Stimulated activated CD8-positive, alpha-beta memory T cell treated with anti-CD3 and anti-CD28 coated beads, Interleukin-7, amount 100 ng/mL, for 4 hours (primary cell): Measurements from ENCODE around the gene DYNC1LI2.
"Not testable (repeated sequence)": the region's sequence is repeated elsewhere in the genome, so short reads cannot be mapped to it uniquely, and the experiment has no call there.

ENCODE experiments used
- DNase-seq, 2 donors: peaks; one replicate each; pipeline ENCODE4 v3.0.0-alpha.2; 2020; ENCODE audit warnings: low read depth in 2 of 2

The DYNC1LI2 gene

DNA sequence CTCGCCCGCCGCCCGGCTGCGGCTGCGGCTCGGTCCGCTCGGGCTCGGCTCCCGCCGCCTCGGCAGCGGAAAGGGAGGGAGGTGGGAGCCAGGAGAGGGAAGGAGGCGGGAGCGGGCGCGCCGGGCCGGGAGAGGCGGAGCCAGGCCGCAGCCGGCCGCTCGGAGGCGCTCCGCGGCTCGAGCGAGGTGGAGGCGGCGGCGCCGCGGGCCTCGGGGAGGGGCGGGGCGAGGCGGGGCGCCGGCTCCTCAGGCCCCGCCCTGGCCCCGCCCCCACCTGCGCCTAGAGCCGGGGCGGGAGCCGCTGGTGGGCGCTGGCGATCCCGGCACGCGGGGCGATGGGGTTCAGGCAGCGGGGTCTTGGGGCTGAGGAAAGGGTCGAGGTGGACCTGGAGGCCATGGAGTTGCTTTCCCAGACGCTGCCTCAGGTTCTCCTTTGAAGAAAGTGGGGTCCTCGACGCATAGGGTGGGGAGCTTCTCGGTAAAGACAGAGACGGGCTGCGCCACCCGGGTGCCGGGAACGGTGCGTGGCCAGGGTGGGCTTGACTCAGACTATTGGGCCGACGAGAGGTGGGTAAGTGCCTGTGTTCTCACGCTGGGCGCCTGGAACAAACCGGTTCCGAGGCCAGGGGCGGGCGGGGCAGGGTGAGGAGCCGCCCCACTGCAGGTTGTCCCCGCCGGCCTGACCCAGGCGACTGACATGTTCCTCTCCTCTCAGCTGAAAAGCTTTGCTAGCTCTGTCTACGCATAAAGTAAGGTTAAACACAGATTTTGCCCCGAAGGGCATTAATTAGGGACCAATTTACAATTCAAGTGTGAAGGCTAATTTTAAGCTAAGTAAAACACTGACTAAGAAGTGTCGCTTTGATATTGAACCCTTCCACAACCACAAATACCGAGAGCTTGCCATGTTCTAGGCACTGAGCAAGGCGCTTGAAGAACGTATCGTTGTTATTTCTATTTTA, 54.5 kb downstream of the DYNC1LI2 start, which contains the start of gene CMTM4:
Gene CMTM4 (minus strand): TSS at position 75 of the 962 bp plus-strand sequence. CDS start 218 bp downstream, outside the sequence.
- peak; percentile 18 to 72 for DNase-seq

- DNase-seq, result peak in 1 of 2 donors; percentile 23
These were observed 55.3 kb downstream of the DYNC1LI2 start for GRCh38 chr16:66695935-66696668.

DNA sequence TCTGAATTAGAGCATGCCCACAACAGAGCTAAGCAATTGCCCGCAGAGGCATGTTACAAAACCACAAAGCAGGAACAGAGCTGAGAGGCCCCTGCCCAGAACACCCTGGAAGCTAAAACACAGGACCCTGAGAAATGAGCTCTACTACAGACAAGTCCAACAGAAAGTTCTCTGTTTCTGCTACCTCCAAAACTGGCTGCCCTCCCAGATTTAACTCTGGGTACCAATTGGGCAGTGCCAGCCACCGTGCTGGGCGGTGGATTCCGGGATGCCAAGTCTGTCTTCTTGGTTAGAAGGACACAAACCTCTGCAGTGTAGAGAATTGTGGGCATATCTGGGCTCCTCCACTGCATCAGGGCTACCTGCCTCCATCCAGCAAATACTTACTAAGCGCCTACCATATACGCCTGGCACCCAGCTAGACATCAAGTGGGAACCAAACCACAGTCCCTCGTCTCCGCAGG, 55.9 kb downstream of the DYNC1LI2 start:
- no peak for DNase-seq

DNA sequence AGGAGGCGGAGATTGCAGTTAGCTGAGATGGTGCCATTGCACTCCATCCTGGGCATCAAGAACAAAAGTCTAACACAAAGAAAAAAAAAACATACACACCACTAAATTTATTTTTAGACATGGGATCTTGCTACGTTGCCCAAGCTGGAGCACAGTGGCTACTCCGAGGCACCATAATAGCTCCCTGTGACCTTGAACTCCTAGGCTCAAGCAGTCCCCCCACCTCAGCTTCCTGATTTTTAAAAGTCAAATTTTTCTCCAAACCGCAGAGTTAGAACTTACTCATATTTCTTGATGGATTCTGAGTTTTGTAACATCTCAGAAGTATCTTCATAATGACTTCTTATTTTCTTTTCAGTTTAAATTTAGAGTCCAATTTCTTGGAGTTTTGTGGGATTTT, 58.3 kb downstream of the DYNC1LI2 start:
- DNase-seq, result no peak

- no peak for DNase-seq
These were observed 59.1 kb downstream of the DYNC1LI2 start for GRCh38 chr16:66692341-66692740.

DNA sequence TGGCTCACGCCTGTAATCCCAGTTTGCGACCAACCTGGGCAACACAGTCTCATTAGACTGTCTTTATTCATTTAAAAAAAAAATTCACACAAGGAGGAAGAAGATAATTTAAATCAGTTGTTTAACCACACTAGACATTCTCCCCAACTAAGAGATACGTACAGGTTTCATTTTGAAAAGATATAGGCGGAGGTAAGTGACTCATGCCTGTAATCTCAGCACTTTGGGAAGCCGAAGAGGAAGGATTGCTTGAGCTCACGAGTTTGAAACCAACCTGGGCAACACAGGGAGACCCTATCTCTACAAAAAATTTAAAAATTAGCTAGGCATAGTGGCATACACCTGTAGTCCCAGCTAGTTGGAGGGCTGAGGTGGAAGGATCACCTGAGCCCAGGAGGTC, 60.2 kb downstream of the DYNC1LI2 start:
- no peak for DNase-seq

DNA sequence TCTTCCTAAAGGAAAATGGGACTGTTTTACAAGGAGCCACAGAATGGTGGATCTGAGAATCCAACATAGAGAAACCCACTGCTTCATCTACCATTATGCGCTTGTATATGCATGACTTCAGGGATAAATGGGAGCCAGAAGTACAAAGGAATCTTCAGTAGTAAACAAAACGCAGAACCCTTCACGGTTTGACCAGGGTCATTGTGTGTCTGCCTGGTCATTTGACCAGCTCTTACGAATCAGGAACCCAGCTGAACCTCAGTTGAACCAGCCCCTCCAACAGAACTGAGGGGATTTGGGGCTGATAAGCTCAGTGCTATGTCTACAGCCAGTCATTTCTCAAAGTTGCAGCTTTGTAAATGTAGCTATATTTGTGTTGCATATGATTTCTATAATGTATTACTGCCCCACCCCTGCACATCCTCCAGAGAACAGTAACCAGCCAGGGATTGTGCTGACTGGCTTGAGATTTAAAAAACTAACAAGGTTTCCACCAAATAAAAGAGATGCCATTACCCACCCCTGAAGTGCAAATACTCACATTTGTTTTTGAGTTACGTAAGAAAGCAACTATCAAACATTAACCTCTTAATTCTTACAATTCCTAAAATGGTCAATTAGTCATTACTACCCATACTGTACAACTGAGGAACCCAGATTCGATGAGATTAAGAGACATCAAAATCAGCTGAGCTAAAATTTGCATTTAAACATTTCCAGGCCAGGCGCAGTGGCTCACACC, 61.1 kb downstream of the DYNC1LI2 start:
- DNase-seq, result no peak

DNA sequence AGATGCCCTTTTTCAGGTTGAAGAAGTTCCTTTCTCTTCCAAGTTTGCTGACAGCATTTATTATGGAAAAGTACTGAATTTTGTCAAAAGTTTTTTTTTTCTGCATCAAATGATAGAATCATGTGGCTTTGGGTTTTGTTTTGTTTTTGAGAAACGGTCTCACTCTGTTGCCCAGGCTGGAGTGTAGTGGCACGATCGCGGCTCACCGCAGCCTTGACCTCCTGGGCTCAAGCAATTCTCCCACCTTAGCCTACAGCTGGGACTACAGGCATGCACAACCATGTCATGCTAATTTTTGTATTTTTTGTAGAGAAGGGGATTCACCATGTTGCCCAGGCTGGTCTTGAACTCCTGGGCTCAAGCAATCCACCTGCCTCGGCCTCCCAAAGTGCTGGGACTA, 62.1 kb downstream of the DYNC1LI2 start:
- no peak for DNase-seq

- DNase-seq, result no peak
These were observed 63.3 kb downstream of the DYNC1LI2 start for GRCh38 chr16:66687906-66688625.

- DNase-seq, result not testable (repeated sequence)
These were observed 65.8 kb downstream of the DYNC1LI2 start for GRCh38 chr16:66685501-66686115.

DNA sequence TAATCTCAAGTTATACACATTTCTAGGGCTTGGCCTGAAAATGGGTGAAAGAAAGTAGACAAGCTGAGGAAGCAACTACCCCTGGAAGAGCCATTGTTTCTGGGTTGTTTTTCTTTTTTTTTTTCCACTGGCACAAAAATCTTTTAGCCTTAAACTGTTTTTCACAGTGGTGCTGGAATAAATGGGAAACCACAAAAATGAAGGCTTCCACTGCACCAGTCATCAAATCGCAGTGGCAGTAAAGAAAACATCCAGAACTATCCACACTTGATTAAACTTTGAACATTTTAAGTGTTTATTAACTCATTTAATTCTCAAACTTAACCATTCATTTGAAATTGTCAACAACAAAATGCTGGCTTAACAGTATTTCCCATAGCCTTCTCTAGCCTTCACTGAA, 69.1 kb downstream of the DYNC1LI2 start:
- no peak for DNase-seq

GRCh38 chr16:66681676-66682075, 69.7 kb downstream of the DYNC1LI2 start:
- no peak for DNase-seq

GRCh38 chr16:66678337-66678736, 73.1 kb downstream of the DYNC1LI2 start:
- no peak for DNase-seq

- DNase-seq, result no peak
These were observed 73.6 kb downstream of the DYNC1LI2 start for GRCh38 chr16:66677836-66678235.

DNA sequence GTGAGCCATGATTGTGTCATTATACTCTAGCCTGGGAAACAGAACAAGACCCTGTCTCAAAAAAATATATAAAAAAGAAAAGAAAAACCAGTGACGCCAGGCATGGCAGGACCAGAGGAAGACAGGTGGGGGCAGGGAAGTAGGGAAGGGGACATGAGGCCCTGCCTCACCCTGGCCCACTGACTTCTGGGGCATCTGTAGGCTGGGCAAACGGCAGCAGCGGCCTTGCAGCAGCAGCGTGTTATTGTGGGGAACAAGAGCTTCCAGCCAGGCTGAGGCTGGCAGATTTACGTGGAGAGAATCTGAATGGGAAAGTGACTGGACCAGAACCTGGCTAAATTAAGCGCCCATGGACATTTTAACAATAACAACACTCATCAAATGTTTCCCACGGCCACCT, 74.2 kb downstream of the DYNC1LI2 start:
- DNase-seq, result no peak

GRCh38 chr16:66676599-66676998, 74.8 kb downstream of the DYNC1LI2 start:
- no peak for DNase-seq

GRCh38 chr16:66673691-66674090, 77.7 kb downstream of the DYNC1LI2 start:
- DNase-seq, result no peak
